Measurements from ENCODE around the gene BMP6.

- TF ChIP-seq, protein P1, sequence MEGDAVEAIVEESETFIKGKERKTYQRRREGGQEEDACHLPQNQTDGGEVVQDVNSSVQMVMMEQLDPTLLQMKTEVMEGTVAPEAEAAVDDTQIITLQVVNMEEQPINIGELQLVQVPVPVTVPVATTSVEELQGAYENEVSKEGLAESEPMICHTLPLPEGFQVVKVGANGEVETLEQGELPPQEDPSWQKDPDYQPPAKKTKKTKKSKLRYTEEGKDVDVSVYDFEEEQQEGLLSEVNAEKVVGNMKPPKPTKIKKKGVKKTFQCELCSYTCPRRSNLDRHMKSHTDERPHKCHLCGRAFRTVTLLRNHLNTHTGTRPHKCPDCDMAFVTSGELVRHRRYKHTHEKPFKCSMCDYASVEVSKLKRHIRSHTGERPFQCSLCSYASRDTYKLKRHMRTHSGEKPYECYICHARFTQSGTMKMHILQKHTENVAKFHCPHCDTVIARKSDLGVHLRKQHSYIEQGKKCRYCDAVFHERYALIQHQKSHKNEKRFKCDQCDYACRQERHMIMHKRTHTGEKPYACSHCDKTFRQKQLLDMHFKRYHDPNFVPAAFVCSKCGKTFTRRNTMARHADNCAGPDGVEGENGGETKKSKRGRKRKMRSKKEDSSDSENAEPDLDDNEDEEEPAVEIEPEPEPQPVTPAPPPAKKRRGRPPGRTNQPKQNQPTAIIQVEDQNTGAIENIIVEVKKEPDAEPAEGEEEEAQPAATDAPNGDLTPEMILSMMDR (IDR thresholded peaks at IDR 0.05) = no peak
- TF ChIP-seq POLR2AphosphoS5 (IDR thresholded peaks at IDR 0.05; ENCODE audit: low read depth, low read length) (no peak), REST (IDR thresholded peaks at IDR 0.05; ENCODE audit: insufficient read depth in 1 of 2, low read depth in 2 of 2, low read length in 1 of 2) (no peak)
These were observed 58.3 kb downstream of the BMP6 start for GRCh38 chr6:7784248-7784647.
